Neutrophil (primary cell): ENCODE measurements around the gene ATG12.
"Not testable (repeated sequence)": the region's sequence is repeated elsewhere in the genome, so short reads cannot be mapped to it uniquely, and the experiment has no call there.

Experiments
- H3K27ac ChIP-seq: fragments of 200-600 bp; sonication (generic); 2 replicates; pipeline ENCODE4 v1.5.1; 2016; ENCODE audit warnings: mild to moderate bottlenecking, moderate library complexity
- H3K27me3 ChIP-seq: fragments of 200-600 bp; sonication (generic); 2 replicates; pipeline ENCODE4 v1.6.0; 2016; ENCODE audit warnings: mild to moderate bottlenecking
- H3K36me3 ChIP-seq: fragments of 200-600 bp; sonication (generic); 2 replicates; pipeline ENCODE4 v1.5.1; 2017
- H3K4me1 ChIP-seq, 2 experiments: fragments of 200-600 bp in 1 of 2; sonication (generic) in 1 of 2; 1 replicate in 1 of 2; 2 replicates in 1 of 2; pipeline versions ENCODE4 v1.5.1 to v1.6.1; 2013 to 2016; ENCODE audit warnings: low read depth in 1 of 2, low read length in 1 of 2, mild to moderate bottlenecking in 1 of 2, moderate library complexity in 1 of 2; ENCODE audit not compliant: control insufficient read depth in 1 of 2, insufficient read depth in 1 of 2
- H3K4me3 ChIP-seq, 2 experiments: fragments of 200-600 bp in 1 of 2; sonication (generic) in 1 of 2; 1 replicate in 1 of 2; 2 replicates in 1 of 2; pipeline ENCODE4 v1.5.1; 2013 to 2016; ENCODE audit warnings: low read depth in 1 of 2, low read length in 1 of 2, mild to moderate bottlenecking in 1 of 2, moderate library complexity in 1 of 2
- H3K9me3 ChIP-seq: fragments of 200-600 bp; sonication (generic); 2 replicates; pipeline ENCODE4 v1.5.1; 2016
- TF ChIP-seq, protein P1 (sequence below): fragments of 200-600 bp; sonication (generic); IDR thresholded peaks from 2 replicates; pipeline ENCODE4 v1.5.1; 2016; ENCODE audit warnings: antibody characterized with exemption

Gene ATG12

DNA sequence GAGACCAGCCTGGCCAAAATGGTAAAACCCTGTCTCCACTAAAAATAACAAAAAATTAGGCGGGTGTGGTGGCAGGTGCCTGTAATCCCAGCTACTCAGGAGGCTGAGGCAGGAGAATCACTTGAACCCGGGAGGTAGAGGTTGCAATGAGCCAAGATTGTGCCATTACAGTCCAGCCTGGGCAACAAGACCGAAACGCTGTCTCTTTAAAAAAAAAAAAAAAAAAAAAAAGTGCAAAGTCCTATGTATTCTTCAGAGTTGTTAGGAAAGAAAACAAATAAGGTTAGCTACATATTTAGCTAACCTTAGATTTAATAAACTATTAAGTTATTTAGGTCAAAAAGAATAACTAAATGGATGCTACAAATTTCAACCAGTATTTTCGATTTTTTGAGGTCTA, 11.5 kb downstream of the ATG12 start:
- Histone ChIP-seq H3K9me3 (no peaks in the 10 kb centered on the region), H3K4me1 (no peaks in the 10 kb centered on the region), H3K27ac (no peak overlapping the region), H3K27me3 (no peaks in the 10 kb centered on the region), H3K4me3 (no peak overlapping the region), H3K36me3 (peaks cover 67% of the 10 kb centered on the region)
- TF ChIP-seq, protein P1, sequence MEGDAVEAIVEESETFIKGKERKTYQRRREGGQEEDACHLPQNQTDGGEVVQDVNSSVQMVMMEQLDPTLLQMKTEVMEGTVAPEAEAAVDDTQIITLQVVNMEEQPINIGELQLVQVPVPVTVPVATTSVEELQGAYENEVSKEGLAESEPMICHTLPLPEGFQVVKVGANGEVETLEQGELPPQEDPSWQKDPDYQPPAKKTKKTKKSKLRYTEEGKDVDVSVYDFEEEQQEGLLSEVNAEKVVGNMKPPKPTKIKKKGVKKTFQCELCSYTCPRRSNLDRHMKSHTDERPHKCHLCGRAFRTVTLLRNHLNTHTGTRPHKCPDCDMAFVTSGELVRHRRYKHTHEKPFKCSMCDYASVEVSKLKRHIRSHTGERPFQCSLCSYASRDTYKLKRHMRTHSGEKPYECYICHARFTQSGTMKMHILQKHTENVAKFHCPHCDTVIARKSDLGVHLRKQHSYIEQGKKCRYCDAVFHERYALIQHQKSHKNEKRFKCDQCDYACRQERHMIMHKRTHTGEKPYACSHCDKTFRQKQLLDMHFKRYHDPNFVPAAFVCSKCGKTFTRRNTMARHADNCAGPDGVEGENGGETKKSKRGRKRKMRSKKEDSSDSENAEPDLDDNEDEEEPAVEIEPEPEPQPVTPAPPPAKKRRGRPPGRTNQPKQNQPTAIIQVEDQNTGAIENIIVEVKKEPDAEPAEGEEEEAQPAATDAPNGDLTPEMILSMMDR: no peak

DNA sequence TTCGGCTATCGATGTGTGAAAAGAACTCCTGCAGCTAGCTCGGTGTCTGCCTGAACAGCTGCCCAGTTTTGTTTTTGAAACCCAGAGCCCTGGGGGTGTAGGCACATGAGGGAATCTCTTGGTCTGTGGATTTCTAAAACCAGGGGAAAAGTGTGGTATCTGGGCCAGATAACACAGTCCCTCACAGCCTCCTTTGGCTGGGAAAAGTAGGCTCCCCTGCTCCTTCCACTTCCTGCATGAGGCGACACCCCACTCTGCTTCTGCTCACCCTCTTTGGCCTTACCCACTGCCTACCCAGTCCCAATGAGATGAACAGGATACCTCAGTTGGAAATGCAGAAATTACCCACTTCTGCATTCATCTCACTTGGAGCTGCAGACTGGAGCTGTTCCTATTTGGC, 15.4 kb downstream of the ATG12 start:
- TF ChIP-seq, protein P1: no peak
- peaks cover 10 to 11% of the 10 kb centered on the region in 2 experiments for H3K4me1 ChIP-seq
- H3K36me3 ChIP-seq: peaks cover 33% of the 10 kb centered on the region
- H3K27me3 ChIP-seq: no peaks in the 10 kb centered on the region
- no peak overlapping the region for H3K27ac ChIP-seq
- no peaks in the 10 kb centered on the region for H3K9me3 ChIP-seq
- no peak overlapping the region for H3K4me3 ChIP-seq

DNA sequence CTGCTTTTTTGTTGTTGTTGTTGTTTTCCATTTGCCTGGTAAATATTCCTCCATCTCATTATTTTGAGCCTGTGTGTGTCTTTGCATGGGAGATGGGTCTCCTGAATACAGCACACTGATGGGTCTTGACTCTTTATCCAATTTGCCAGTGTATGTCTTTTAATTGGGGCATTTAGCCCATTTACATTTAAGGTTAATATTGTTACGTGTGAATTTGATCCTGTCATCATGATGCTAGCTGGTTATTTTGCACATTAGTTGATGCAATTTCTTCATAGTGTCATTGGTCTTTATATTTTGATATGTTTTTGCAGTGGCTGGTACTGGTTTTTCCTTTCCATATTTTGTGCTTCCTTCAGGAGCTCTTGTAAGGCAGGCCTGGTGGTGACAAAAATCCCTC, 16.4 kb downstream of the ATG12 start:
- H3K27ac ChIP-seq, H3K9me3 ChIP-seq, H3K4me3 ChIP-seq, H3K27me3 ChIP-seq: not testable (repeated sequence)
- H3K4me1 ChIP-seq: peaks cover 11 to 17% of the 10 kb centered on the region in 2 experiments
- peaks cover 24% of the 10 kb centered on the region for H3K36me3 ChIP-seq

DNA sequence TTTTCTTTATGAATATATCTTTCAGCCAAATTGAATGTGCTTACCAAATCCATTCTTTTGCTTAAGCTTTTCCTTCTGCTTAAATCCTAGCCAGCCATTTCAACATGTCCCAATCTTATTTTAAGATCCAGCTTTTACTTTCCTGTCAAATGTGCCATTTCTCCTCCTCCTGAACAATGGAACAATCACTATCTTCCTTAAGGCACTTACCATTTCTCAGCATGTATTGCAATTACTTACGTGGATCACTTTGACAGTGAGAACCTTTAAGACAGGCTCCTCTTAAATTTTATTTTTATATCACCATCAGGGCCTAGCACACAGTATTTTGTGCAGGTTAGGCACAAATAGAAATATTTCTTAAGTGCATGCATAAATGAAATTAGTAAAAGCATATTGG, 20.5 kb downstream of the ATG12 start:
- Histone ChIP-seq H3K27me3 (peaks cover 46% of the 10 kb centered on the region), H3K36me3 (no peaks in the 10 kb centered on the region), H3K27ac (no peak overlapping the region), H3K4me3 (no peak overlapping the region), H3K9me3 (no peaks in the 10 kb centered on the region), H3K4me1 (peaks cover 22 to 30% of the 10 kb centered on the region in 2 experiments)
- TF ChIP-seq, protein P1: no peak

DNA sequence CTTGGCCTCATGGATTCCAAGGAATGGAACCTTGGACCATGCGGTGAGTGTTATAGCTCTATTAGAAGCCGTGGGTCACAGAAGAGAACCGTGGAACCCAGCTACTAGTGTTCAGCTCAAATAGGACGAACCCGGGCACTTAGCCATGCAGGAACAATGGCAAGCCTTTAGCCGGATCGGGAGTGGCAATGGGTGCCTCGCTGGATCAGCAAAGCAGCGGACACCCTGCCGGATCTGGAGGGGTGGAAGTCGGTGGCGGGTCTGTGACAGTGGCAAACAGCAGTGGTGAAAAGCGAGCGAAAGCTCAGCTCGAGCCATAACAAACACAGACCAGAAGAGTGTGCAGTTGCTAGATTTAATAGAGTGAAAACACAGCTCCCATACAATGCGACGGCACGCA, 22.5 kb downstream of the ATG12 start:
- Histone ChIP-seq H3K36me3 (no peaks in the 10 kb centered on the region), H3K4me1 (peaks cover 28 to 34% of the 10 kb centered on the region in 2 experiments), H3K9me3 (no peaks in the 10 kb centered on the region), H3K4me3 (no peak overlapping the region), H3K27me3 (peaks cover 66% of the 10 kb centered on the region), H3K27ac (no peak overlapping the region)
- TF ChIP-seq, protein P1: no peak

DNA sequence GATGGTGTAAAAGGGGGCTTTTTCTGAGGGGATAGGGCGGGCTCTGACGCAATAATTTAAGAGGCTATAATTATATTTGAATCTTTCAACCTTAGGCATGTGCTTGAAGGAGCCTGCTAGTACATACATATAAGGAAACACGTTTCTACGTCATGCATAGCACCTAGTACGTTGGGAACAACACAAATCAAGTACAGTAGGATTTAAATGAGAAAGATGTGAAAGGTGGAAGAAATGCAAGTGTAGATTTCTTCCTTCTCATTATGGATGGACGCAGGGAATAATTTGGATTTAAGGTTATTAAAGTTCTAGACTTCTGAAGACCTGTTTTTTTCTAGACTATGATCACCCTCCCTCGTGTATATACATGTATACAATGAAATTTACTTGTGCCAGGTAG, 24.0 kb downstream of the ATG12 start:
- Histone ChIP-seq H3K4me3 (no peak overlapping the region), H3K36me3 (no peaks in the 10 kb centered on the region), H3K27me3 (peaks cover 80% of the 10 kb centered on the region), H3K9me3 (no peaks in the 10 kb centered on the region), H3K27ac (no peak overlapping the region), H3K4me1 (peaks cover 34 to 35% of the 10 kb centered on the region in 2 experiments)
- TF ChIP-seq, protein P1: no peak
